Keratinocyte (primary cell): ENCODE results near the gene RELA. TPM values are rescaled to one million over a fixed set of nuclear protein-coding genes. Genes with fewer than 3 reads are reported as not detected.

Experiments used
- DNase-seq: peaks from one replicate; pipeline ENCODE4 v3.0.0-alpha.2; 2011; ENCODE audit warnings: low read depth, missing footprints, low spot score
- FAIRE-seq: peaks from 2 replicates; lab custom pipeline; 2011; peaks lifted over from hg19 to GRCh38; lab: Jason Lieb, UNC
- H2AFZ ChIP-seq: 2 replicates; pipeline ENCODE4 v1.6.0; 2012; ENCODE audit warnings: low read length, control low read depth, inconsistent platforms; ENCODE audit not compliant: control insufficient read depth
- H3K27ac ChIP-seq: 2 replicates; pipeline ENCODE4 v1.5.1; 2011; ENCODE audit warnings: low read length; ENCODE audit not compliant: control insufficient read depth, insufficient read depth
- H3K27me3 ChIP-seq: 3 replicates; pipeline ENCODE4 v1.6.0; 2011; ENCODE audit warnings: low read length; ENCODE audit not compliant: control insufficient read depth, insufficient read depth; ENCODE audit errors: extremely low read depth
- H3K36me3 ChIP-seq, 2 experiments: 2 replicates in 1 of 2; 3 replicates in 1 of 2; pipeline ENCODE4 v1.5.1; 2011; ENCODE audit warnings: low read length in 2 of 2, mild to moderate bottlenecking in 1 of 2; ENCODE audit not compliant: control insufficient read depth in 2 of 2, insufficient read depth in 2 of 2; ENCODE audit errors: extremely low read depth in 1 of 2
- H3K4me1 ChIP-seq: 3 replicates; pipeline ENCODE4 v1.5.1; 2011; ENCODE audit warnings: low read length; ENCODE audit not compliant: control insufficient read depth, insufficient read depth; ENCODE audit errors: extremely low read depth
- H3K4me2 ChIP-seq: 3 replicates; pipeline ENCODE4 v1.6.0; 2011; ENCODE audit warnings: low read depth, low read length; ENCODE audit not compliant: control insufficient read depth, insufficient read depth; ENCODE audit errors: extremely low read depth
- H3K4me3 ChIP-seq, 3 experiments: fragments of 200-600 bp in 1 of 3; sonication (generic) in 1 of 3; 2 replicates in 2 of 3; 3 replicates in 1 of 3; pipeline ENCODE4 v1.5.1; 2011 to 2016; ENCODE audit warnings: low read length in 3 of 3, mild to moderate bottlenecking in 3 of 3, control low read depth in 2 of 3, inconsistent platforms in 1 of 3, low read depth in 1 of 3, mixed read lengths in 1 of 3, mixed run types in 1 of 3, moderate library complexity in 1 of 3; ENCODE audit not compliant: control insufficient read depth in 2 of 3, insufficient read depth in 2 of 3; ENCODE audit errors: extremely low read depth in 1 of 3
- H3K79me2 ChIP-seq: 2 replicates; pipeline ENCODE4 v1.6.0; 2012; ENCODE audit warnings: low read length; ENCODE audit not compliant: control insufficient read depth, insufficient read depth
- H3K9ac ChIP-seq: 3 replicates; pipeline ENCODE4 v1.6.0; 2011; ENCODE audit warnings: low read length; ENCODE audit not compliant: control insufficient read depth, insufficient read depth; ENCODE audit errors: extremely low read depth
- H3K9me1 ChIP-seq: 3 replicates; pipeline ENCODE4 v1.6.0; 2011; ENCODE audit warnings: low read length; ENCODE audit not compliant: control insufficient read depth, insufficient read depth; ENCODE audit errors: extremely low read depth
- H3K9me3 ChIP-seq: 2 replicates; pipeline ENCODE4 v1.5.1; 2012; ENCODE audit warnings: low read depth, low read length; ENCODE audit not compliant: control insufficient read depth
- H4K20me1 ChIP-seq: 3 replicates; pipeline ENCODE4 v1.6.0; 2011; ENCODE audit warnings: low read length; ENCODE audit not compliant: control insufficient read depth, insufficient read depth; ENCODE audit errors: extremely low read depth
- CTCF ChIP-seq, 3 experiments: IDR thresholded peaks in 1 of 3; conservative IDR thresholded peaks in 1 of 3; optimal IDR thresholded peaks in 1 of 3; 2 replicates in 2 of 3; 3 replicates in 1 of 3; pipeline versions ENCODE3 to v1.5.1; 2011; ENCODE audit warnings: low read length in 3 of 3, mild to moderate bottlenecking in 3 of 3, moderate library complexity in 2 of 3, control low read depth in 1 of 3, inconsistent platforms in 1 of 3; ENCODE audit not compliant: insufficient read depth in 2 of 3; ENCODE audit errors: extremely low read depth in 1 of 3
- EZH2 ChIP-seq: IDR thresholded peaks from one replicate; pipeline ENCODE4 v1.6.1; 2012; ENCODE audit warnings: inconsistent platforms, mild to moderate bottlenecking, low read length, moderate library complexity
- dilution Hi-C: fragments of 300-500 bp; cut with MboI; formaldehyde crosslinking; loops from one replicate; pipeline ENCODE4 v1.7.0; 2020; ENCODE audit warnings: low sequenced_read_pairs; ENCODE audit not compliant: extremely low pct_ligation_motif_present
- polyA plus RNA-seq, 5 experiments: library from polyadenylated mRNA; depleted of rRNA in 3 of 5; stranded (reverse) in 3 of 5; stranded (forward) in 1 of 5; unstranded in 1 of 5; fragments of >200 nt; gene quantifications; 1 replicate in 1 of 5; 2 replicates in 3 of 5; 3 replicates in 1 of 5; pipeline versions ENCODE4 v1.2.1 to v1.2.3, GENCODE V29; 2011 to 2012; ENCODE audit warnings: missing spikeins in 2 of 5, low read depth in 1 of 5, low replicate concordance in 1 of 5

The RELA gene
- polyA plus RNA-seq, 1 donor (not counting 4 experiments of a cell fraction or from before 2014, with no cell fraction given): 20.4 TPM

- no peak for DNase-seq
- dilution Hi-C loops: no loop called here
- Histone ChIP-seq H3K9me3 (no peaks in the 10 kb centered on the region), H3K4me2 (no peak overlapping the region), H3K36me3 (no peaks in the 10 kb centered on the region), H3K79me2 (no peaks in the 10 kb centered on the region), H3K4me3 (no peak overlapping the region), H2AFZ (no peak overlapping the region), H3K27me3 (no peaks in the 10 kb centered on the region), H4K20me1 (no peaks in the 10 kb centered on the region), H3K9me1 (no peaks in the 10 kb centered on the region), H3K9ac (no peak overlapping the region), H3K27ac (no peak overlapping the region), H3K4me1 (no peaks in the 10 kb centered on the region)
- no peak for FAIRE-seq
- no peak for TF ChIP-seq EZH2
- no peak for TF ChIP-seq CTCF (optimal IDR thresholded peaks at IDR 0.05 in 1 of 3, IDR thresholded peaks at IDR 0.05 in 1 of 3, conservative IDR thresholded peaks at IDR 0.05 in 1 of 3; ENCODE audit: extremely low read depth in 1 of 3, insufficient read depth in 2 of 3, low read length in 3 of 3)
Observed at GRCh38 chr11:65700399-65700798, 37.7 kb upstream of the RELA start.

GRCh38 chr11:65699306-65699705 is 36.6 kb upstream of the RELA start:
- FAIRE-seq (no peak), DNase-seq (no peak)
- no peak overlapping the region for H3K9ac ChIP-seq
- H3K27me3 ChIP-seq: no peaks in the 10 kb centered on the region
- no peaks in the 10 kb centered on the region for H3K79me2 ChIP-seq
- H3K4me1 ChIP-seq: no peaks in the 10 kb centered on the region
- no peaks in the 10 kb centered on the region for H3K36me3 ChIP-seq
- H3K27ac ChIP-seq: no peak overlapping the region
- no peak overlapping the region for H2AFZ ChIP-seq
- TF ChIP-seq CTCF (optimal IDR thresholded peaks at IDR 0.05 in 1 of 3, IDR thresholded peaks at IDR 0.05 in 1 of 3, conservative IDR thresholded peaks at IDR 0.05 in 1 of 3; ENCODE audit: extremely low read depth in 1 of 3, insufficient read depth in 2 of 3, low read length in 3 of 3) (no peak), EZH2 (no peak)
- no peak overlapping the region for H3K4me3 ChIP-seq
- H3K9me1 ChIP-seq: no peaks in the 10 kb centered on the region
- H4K20me1 ChIP-seq: no peaks in the 10 kb centered on the region
- dilution Hi-C loops: no loop called here
- no peak overlapping the region for H3K4me2 ChIP-seq
- H3K9me3 ChIP-seq: no peaks in the 10 kb centered on the region
